Loucy (cell line): Measurements from ENCODE around the gene ARID2.
A peak's percentile ranks its signal among the peaks of the same experiment; 100 is the strongest.

ENCODE experiments used
- H2AFZ ChIP-seq: fragments of 200-600 bp; sonication (generic); 2 replicates; pipeline ENCODE4 v1.6.0; 2016; ENCODE audit warnings: antibody characterized with exemption, mild to moderate bottlenecking, low read length, moderate library complexity
- H3F3A ChIP-seq: fragments of 200-600 bp; 2 replicates; pipeline ENCODE4 v1.6.0; 2016; ENCODE audit warnings: antibody characterized with exemption, low read depth, mild to moderate bottlenecking
- H3K27me3 ChIP-seq: fragments of 200-600 bp; sonication (generic); 2 replicates; pipeline ENCODE4 v1.6.1; 2014; ENCODE audit warnings: low read length, mild to moderate bottlenecking; ENCODE audit not compliant: insufficient read depth, poor library complexity, severe bottlenecking
- H3K36me3 ChIP-seq: fragments of 200-600 bp; sonication (generic); 2 replicates; pipeline ENCODE4 v1.6.1; 2016; ENCODE audit warnings: low read length; ENCODE audit not compliant: insufficient read depth
- H3K4me1 ChIP-seq: fragments of 200-600 bp; sonication (generic); 2 replicates; pipeline ENCODE4 v1.5.1; 2014; ENCODE audit warnings: low read length, mild to moderate bottlenecking; ENCODE audit not compliant: insufficient read depth, poor library complexity, severe bottlenecking
- H3K4me2 ChIP-seq: fragments of 200-600 bp; sonication (generic); 2 replicates; pipeline ENCODE4 v1.6.0; 2014; ENCODE audit warnings: antibody characterized with exemption, low read length, low read depth, mild to moderate bottlenecking; ENCODE audit not compliant: poor library complexity, severe bottlenecking
- H3K4me3 ChIP-seq: fragments of 200-600 bp; sonication (generic); 2 replicates; pipeline ENCODE4 v1.5.1; 2014; ENCODE audit warnings: low read length, mild to moderate bottlenecking, mixed read lengths; ENCODE audit not compliant: poor library complexity, severe bottlenecking
- H3K79me2 ChIP-seq: fragments of 200-600 bp; sonication (generic); 2 replicates; pipeline ENCODE4 v1.6.1; 2014; ENCODE audit warnings: low read length; ENCODE audit not compliant: insufficient read depth
- H3K9ac ChIP-seq: fragments of 200-600 bp; sonication (generic); 2 replicates; pipeline ENCODE4 v1.6.0; 2014; ENCODE audit warnings: mild to moderate bottlenecking, low read depth, low read length, moderate library complexity; ENCODE audit not compliant: poor library complexity, severe bottlenecking
- H3K9me2 ChIP-seq: fragments of 200-600 bp; sonication (generic); replicated peaks from 2 replicates; pipeline ENCODE4 v1.6.1; 2016; ENCODE audit warnings: low read depth, low read length, mixed read lengths
- H3K9me3 ChIP-seq: fragments of 200-600 bp; sonication (generic); 2 replicates; pipeline ENCODE4 v1.6.1; 2014; ENCODE audit warnings: mild to moderate bottlenecking, antibody characterized with exemption, low read length, low read depth; ENCODE audit not compliant: insufficient read depth
- H4K20me1 ChIP-seq: fragments of 200-600 bp; sonication (generic); 2 replicates; pipeline ENCODE4 v1.6.0; 2014; ENCODE audit warnings: antibody characterized with exemption, low read length, mild to moderate bottlenecking; ENCODE audit not compliant: insufficient read depth, poor library complexity, severe bottlenecking
- EZH2phosphoT487 ChIP-seq: fragments of 200-600 bp; IDR thresholded peaks from 2 replicates; pipeline ENCODE4 v1.6.1; 2018; ENCODE audit warnings: antibody characterized with exemption, mild to moderate bottlenecking, moderate library complexity, borderline replicate concordance
- TF ChIP-seq, protein P1 (sequence below): fragments of 200-600 bp; sonication (generic); conservative IDR thresholded peaks from 2 replicates; pipeline ENCODE4 v1.5.1; 2014; ENCODE audit warnings: mild to moderate bottlenecking, antibody characterized with exemption, low read length

ARID2 gene

DNA sequence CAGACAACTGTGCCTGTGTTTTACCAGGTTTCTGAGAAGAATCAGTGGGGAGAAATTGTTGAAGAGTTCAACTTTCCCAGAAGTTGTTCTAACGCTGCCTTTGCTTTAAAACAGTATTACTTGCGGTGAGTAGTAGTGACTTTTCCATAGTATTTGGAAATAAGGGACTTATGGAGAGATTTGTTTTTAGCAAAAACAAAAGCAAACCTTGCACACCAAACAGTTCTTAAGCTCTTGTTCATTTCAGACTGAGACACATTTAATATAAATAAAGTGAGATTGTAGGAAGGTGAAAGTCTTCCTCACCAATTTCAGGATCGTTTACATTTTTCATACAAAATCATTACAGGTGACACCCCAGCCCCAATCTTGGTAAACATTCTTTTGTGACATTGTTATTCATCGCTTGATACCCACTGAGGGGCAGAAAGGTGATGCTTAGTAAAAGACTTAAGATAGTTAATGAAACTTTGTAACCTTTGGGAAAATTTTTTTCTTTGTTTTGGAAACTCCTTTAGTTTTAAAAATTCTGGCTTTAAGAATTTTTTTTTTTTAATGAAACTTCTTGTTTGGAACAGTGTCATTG is 1.8 kb downstream of the ARID2 start:
- peak overlapping the region; percentile 84 for H3K4me3 ChIP-seq
- no peaks in the 10 kb centered on the region for H3K9me3 ChIP-seq
- peak overlapping the region; percentile 98 for H3K9ac ChIP-seq
- H3K79me2 ChIP-seq: peaks cover 69% of the 10 kb centered on the region
- no peaks in the 10 kb centered on the region for H3K9me2 ChIP-seq
- H4K20me1 ChIP-seq: peaks cover 43% of the 10 kb centered on the region
- H2AFZ ChIP-seq: no peak overlapping the region
- H3K36me3 ChIP-seq: no peaks in the 10 kb centered on the region
- H3K4me1 ChIP-seq: peaks cover 51% of the 10 kb centered on the region
- peak overlapping the region; percentile 95 for H3K4me2 ChIP-seq
- peaks cover 5% of the 10 kb centered on the region for H3K27me3 ChIP-seq
- no peak for TF ChIP-seq EZH2phosphoT487
- TF ChIP-seq, protein P1, sequence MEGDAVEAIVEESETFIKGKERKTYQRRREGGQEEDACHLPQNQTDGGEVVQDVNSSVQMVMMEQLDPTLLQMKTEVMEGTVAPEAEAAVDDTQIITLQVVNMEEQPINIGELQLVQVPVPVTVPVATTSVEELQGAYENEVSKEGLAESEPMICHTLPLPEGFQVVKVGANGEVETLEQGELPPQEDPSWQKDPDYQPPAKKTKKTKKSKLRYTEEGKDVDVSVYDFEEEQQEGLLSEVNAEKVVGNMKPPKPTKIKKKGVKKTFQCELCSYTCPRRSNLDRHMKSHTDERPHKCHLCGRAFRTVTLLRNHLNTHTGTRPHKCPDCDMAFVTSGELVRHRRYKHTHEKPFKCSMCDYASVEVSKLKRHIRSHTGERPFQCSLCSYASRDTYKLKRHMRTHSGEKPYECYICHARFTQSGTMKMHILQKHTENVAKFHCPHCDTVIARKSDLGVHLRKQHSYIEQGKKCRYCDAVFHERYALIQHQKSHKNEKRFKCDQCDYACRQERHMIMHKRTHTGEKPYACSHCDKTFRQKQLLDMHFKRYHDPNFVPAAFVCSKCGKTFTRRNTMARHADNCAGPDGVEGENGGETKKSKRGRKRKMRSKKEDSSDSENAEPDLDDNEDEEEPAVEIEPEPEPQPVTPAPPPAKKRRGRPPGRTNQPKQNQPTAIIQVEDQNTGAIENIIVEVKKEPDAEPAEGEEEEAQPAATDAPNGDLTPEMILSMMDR: no peak
- peaks cover 12% of the 10 kb centered on the region for H3F3A ChIP-seq

DNA sequence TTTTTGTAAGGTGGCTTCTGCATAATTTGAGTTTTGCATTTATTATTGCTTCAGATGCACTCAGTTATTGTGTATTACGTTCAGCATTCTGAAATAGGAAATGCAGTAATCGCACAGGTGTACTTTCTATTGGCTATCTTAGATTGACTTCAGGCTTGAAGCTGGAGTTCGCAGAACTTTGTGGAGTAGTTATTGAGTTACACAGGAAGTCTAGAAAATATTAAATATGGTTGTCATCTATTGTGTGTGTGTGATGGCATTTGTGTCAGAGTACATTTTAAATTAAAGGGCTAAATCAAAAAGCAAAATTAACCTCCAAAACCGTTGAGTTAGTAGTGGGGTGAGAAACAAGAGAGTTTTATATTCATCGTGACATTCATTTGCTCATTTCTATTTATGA is 2.7 kb downstream of the ARID2 start:
- Histone ChIP-seq H3K9me2 (no peaks in the 10 kb centered on the region), H3K79me2 (peaks cover 69% of the 10 kb centered on the region), H3K4me3 (peak overlapping the region; percentile 84), H3K4me2 (peak overlapping the region; percentile 95), H3F3A (peaks cover 12% of the 10 kb centered on the region), H3K9me3 (no peaks in the 10 kb centered on the region), H3K4me1 (peaks cover 51% of the 10 kb centered on the region), H3K9ac (peak overlapping the region; percentile 98), H2AFZ (no peak overlapping the region), H4K20me1 (peaks cover 43% of the 10 kb centered on the region), H3K36me3 (peaks cover 7% of the 10 kb centered on the region; the same call in 1 of the 2 replicates), H3K27me3 (no peaks in the 10 kb centered on the region)
- TF ChIP-seq, protein P1: no peak
- no peak for TF ChIP-seq EZH2phosphoT487

DNA sequence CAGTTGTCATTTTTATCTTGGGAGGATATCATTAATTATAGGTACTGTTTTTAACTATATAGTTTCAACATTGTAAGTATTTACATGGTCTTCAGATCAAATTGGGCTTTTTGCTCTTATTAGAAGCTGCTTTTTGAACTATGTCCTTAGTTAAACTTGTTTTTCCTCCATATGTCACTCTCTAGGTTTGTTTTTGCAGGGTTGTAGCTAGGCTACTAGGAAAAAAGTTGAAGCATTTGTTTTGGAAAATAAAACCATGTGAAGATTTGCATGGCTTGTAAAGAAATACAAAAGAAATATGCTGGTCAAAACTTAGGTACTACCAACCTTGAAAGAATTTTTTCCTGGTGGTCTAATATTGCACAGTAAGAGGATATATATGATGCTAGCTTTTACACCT is 3.4 kb downstream of the ARID2 start:
- Histone ChIP-seq H3K9me3 (0 out of 2 replicates have a peak, but pooled peaks cover 6% of the 10 kb centered on the region), H3K27me3 (no peaks in the 10 kb centered on the region), H3K4me2 (peak overlapping the region; percentile 95), H3K9ac (peak overlapping the region; percentile 98), H3K36me3 (peaks cover 13% of the 10 kb centered on the region), H3K4me1 (peaks cover 48% of the 10 kb centered on the region), H3K79me2 (peaks cover 76% of the 10 kb centered on the region), H3K9me2 (no peaks in the 10 kb centered on the region), H3K4me3 (peak overlapping the region; percentile 84), H4K20me1 (peaks cover 43% of the 10 kb centered on the region), H3F3A (peaks cover 11% of the 10 kb centered on the region), H2AFZ (no peak overlapping the region)
- TF ChIP-seq EZH2phosphoT487: no peak
- TF ChIP-seq, protein P1: no peak
